Heart left ventricle (tissue), 16 donors: ENCODE results near the gene NDUFS4. TPM values are rescaled to one million over a fixed set of nuclear protein-coding genes. Genes with fewer than 3 reads are reported as not detected.

Source experiments
- ATAC-seq, 4 donors: fragments of 200-7000 bp; cut with Tn5 transposase; one replicate each; pipeline ENCODE4 v1.9.1; 2020 to 2022; ENCODE audit warnings: moderate library complexity in 4 of 4, mild to moderate bottlenecking in 3 of 4, moderate number of reproducible peaks in 1 of 4
- DNase-seq, 5 donors: peaks; one replicate each; pipeline ENCODE4 v3.0.0-alpha.2; 2020
- H3K27ac ChIP-seq, 12 donors: fragments of 200-600 bp; sonication (generic) in 4 of 12; one replicate each; pipeline versions ENCODE4 v1.5.0 to v1.8.0; 2016 to 2022; ENCODE audit warnings: mild to moderate bottlenecking in 2 of 12
- H3K27me3 ChIP-seq, 9 donors: fragments of 200-600 bp; sonication (generic) in 2 of 9; one replicate each; pipeline versions ENCODE4 v1.5.1 to v1.8.0; 2016 to 2022; ENCODE audit warnings: mild to moderate bottlenecking in 3 of 9
- H3K36me3 ChIP-seq, 9 donors: fragments of 200-600 bp; sonication (generic) in 2 of 9; one replicate each; pipeline versions ENCODE4 v1.5.0 to v1.8.0; 2018 to 2022; ENCODE audit warnings: mild to moderate bottlenecking in 2 of 9
- H3K4me1 ChIP-seq, 12 donors: fragments of 200-600 bp; sonication (generic) in 4 of 12; one replicate each; pipeline versions ENCODE4 v1.5.0 to v1.8.0; 2016 to 2022; ENCODE audit warnings: mild to moderate bottlenecking in 3 of 12
- H3K4me3 ChIP-seq, 12 donors: fragments of 200-600 bp; sonication (generic) in 4 of 12; one replicate each; pipeline versions ENCODE4 v1.5.0 to v1.8.0; 2017 to 2022; ENCODE audit warnings: mild to moderate bottlenecking in 9 of 12, moderate library complexity in 4 of 12
- H3K9me3 ChIP-seq, 12 donors: fragments of 200-600 bp; sonication (generic) in 4 of 12; one replicate each; pipeline versions ENCODE4 v1.5.0 to v1.8.0; 2016 to 2022; ENCODE audit warnings: mild to moderate bottlenecking in 1 of 12
- POLR2A ChIP-seq, 2 donors: fragments of 450-650 bp; IDR thresholded peaks; one replicate each; pipeline ENCODE4 v1.6.1; 2017; ENCODE audit warnings: antibody characterized with exemption in 2 of 2, mild to moderate bottlenecking in 2 of 2, moderate library complexity in 2 of 2
- WGBS, 4 donors: extraction: QIAGEN DNeasy Blood & Tissue Kit in 2 of 4; methylation state at CpG; one replicate each; pipeline versions ENCODE4 v1.1.5 to v1.1.7; 2013 to 2018; 5-methylcytosine and 5-hydroxymethylcytosine counted together
- intact Hi-C, 10 donors: fragments of 100-400 bp; cut with DNase I; formaldehyde crosslinking; loops; one replicate each; pipeline versions ENCODE4 v1.11.1 to v1.14.2; 2022
- polyA plus RNA-seq, 2 donors: library from polyadenylated mRNA; stranded (reverse); fragments of 200-250 nt; gene quantifications; one replicate each; pipeline ENCODE4 v1.2.3, GENCODE V29; 2013
- total RNA-seq, 9 donors: library from RNA; depleted of rRNA in 2 of 9; stranded (reverse); fragments of >200 nt in 2 of 9; fragmentation: NEBNext Ultra II Directional in 3 of 9; extraction: Animal tissue kit (Norgen Biotek cat#: 25700) in 3 of 9; gene quantifications; one replicate each; pipeline versions ENCODE4 v1.1.0 to v1.2.4, GENCODE V29; 2016 to 2023
- TF ChIP-seq, protein P1 (sequence below), 12 donors: fragments of 200-600 bp; sonication (generic) in 4 of 12; IDR thresholded peaks; one replicate each; pipeline versions ENCODE4 v1.5.0 to v1.8.0; 2018 to 2022; ENCODE audit warnings: antibody characterized with exemption in 12 of 12, mild to moderate bottlenecking in 5 of 12
- donor health status: ischemic (EF 13 %, LVEDD 7.1; RV severe dilation, severe dysfunction).
- donor health status: healthy with polysubstance abuse.
- donor health status: DM: no; HTN: yes; CAD: no.
- donor health status: DM: no; HTN: no; CAD: no.
- donor health status: ischemic (EF 25% LVEDD 6.9; RV normal size, moderate dysfunction).
- donor health status: ischemic (EF 25% LVEDD 5.7; RV mildly dilated, moderate dysfunction).
- donor health status: healthy.
- donor health status: DM: yes; HTN: yes; CAD: no.
- donor health status: ischemic (EF 35%, LVEDD 5.7; RV mildly dilated, moderate dysfunction).
- donor health status: nonischemic (EF 11% LVEDD 7.7; RV severe dilation, severe dysfunction).
- donor health status: DM: yes; HTN: yes; CAD: no.
- donor health status: PGD.
- donor health status: ischemic (EF 29% LVEDD 5.4; RV normal size, mild dysfunction).
- donor health status: nonischemic (EF 23%, LVEDD 6.1; RV moderate dilation, normal function).

NDUFS4 gene
- total and polyA plus RNA-seq, 11 donors, result 109 to 259 (median 185) TPM

DNA sequence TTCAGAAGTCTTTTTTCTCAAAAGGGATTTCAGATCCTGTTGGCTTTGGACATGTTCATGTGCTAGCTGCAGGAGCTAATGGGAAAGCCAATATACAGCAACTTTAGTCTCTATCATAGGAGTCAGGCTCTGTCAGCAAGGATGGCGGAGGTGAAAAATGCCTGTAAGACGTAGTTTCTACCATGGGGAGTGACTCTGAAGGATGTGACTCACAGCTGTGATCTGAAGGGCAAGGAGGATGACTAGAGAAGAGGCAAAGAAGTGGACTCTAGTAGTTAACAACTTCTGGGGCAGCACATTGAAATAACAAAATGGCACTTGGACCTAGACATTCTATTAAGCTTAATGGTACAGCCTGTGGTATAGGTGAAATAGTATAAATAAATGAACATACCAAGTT lies 3.1 kb upstream of the NDUFS4 start:
- TF ChIP-seq POLR2A (IDR thresholded peaks at IDR 0.05), result no peak
- Histone ChIP-seq H3K27ac (no peak overlapping the region), H3K27me3 (peaks cover 0 to 4% (median 0%) of the 10 kb centered on the region in 9 donors), H3K4me3 (no peak overlapping the region), H3K9me3 (peaks cover 0 to 5% (median 0%) of the 10 kb centered on the region in 12 donors), H3K4me1 (peaks cover 0 to 18% (median 13%) of the 10 kb centered on the region in 12 donors), H3K36me3 (no peaks in the 10 kb centered on the region)
- WGBS, 4 donors, result 76 to 94% (median 92%) methylated on average over 2 of the region's 2 CpGs
- intact Hi-C loops, result no loop called here
- ATAC-seq (no peak), DNase-seq (no peak)

DNA sequence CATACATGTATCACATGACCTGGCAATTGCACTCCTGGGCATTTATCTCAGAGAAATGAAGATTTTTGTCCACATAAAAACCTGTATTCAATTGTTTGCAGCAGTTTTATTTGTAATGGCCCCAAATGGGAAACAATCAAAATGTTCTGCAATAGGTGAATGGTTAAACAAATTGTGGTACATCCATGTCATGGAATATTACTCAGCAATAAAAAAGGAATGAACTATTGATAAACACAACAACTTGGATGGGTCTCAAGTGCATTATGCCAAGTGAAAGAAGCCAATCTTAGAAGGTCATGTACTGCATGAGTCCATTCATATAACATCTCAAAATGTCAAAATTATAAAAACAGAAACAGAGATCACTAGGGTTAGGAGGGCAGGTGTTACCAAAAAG lies 1.5 kb upstream of the NDUFS4 start:
- Histone ChIP-seq H3K4me3 (no peak overlapping the region), H3K9me3 (peaks cover 0 to 5% (median 0%) of the 10 kb centered on the region in 12 donors), H3K36me3 (no peaks in the 10 kb centered on the region), H3K4me1 (peaks cover 0 to 28% (median 21%) of the 10 kb centered on the region in 12 donors), H3K27ac (no peak overlapping the region), H3K27me3 (peaks cover 0 to 4% (median 0%) of the 10 kb centered on the region in 9 donors)
- TF ChIP-seq, protein P1, sequence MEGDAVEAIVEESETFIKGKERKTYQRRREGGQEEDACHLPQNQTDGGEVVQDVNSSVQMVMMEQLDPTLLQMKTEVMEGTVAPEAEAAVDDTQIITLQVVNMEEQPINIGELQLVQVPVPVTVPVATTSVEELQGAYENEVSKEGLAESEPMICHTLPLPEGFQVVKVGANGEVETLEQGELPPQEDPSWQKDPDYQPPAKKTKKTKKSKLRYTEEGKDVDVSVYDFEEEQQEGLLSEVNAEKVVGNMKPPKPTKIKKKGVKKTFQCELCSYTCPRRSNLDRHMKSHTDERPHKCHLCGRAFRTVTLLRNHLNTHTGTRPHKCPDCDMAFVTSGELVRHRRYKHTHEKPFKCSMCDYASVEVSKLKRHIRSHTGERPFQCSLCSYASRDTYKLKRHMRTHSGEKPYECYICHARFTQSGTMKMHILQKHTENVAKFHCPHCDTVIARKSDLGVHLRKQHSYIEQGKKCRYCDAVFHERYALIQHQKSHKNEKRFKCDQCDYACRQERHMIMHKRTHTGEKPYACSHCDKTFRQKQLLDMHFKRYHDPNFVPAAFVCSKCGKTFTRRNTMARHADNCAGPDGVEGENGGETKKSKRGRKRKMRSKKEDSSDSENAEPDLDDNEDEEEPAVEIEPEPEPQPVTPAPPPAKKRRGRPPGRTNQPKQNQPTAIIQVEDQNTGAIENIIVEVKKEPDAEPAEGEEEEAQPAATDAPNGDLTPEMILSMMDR (IDR thresholded peaks at IDR 0.05), result no peak
- no peak for TF ChIP-seq POLR2A (IDR thresholded peaks at IDR 0.05)
- no peak for ATAC-seq
- intact Hi-C loops, result no loop called here
- DNase-seq, result no peak

DNA sequence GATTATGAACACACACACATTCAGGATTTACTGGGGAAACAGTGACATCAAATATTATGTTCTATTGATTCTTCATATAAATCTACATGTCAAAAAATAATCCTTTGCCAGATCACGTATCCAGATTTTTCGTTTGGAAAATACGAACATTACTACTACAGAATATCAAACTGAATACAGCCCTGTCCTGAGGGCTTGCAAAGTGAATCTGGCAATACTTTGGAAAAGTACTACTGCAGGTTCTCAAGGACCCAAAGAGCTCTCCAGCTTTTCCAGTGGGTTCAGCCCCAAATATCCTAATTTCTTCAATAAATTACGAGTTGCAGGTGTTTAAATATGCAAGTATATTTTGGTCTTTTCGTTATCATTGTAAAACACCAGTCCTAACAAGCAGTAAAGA lies 411 bp upstream of the NDUFS4 start:
- H3K27me3 ChIP-seq, result peaks cover 0 to 4% (median 0%) of the 10 kb centered on the region in 9 donors
- peaks cover 0 to 38% (median 25%) of the 10 kb centered on the region in 12 donors for H3K4me1 ChIP-seq
- intact Hi-C loops, result loop anchor here in 3 of 10 donors (5.0 to 10.0 kb wide), 3 partner anchors 73 to 115 kb away; partner anchors contain the start of gene FST (in 1 of the 3)
- 24 to 27% (median 25%) methylated on average over 5 of the region's 5 CpGs for WGBS, 4 donors
- DNase-seq, result no peak
- peaks cover 0 to 5% (median 0%) of the 10 kb centered on the region in 12 donors for H3K9me3 ChIP-seq
- no peaks in the 10 kb centered on the region for H3K36me3 ChIP-seq
- H3K4me3 ChIP-seq, result peak overlapping the region; percentile 66 to 92 (median 74)
- peak in 3 of 4 donors; percentile 46 to 52 (median 47) for ATAC-seq
- TF ChIP-seq, protein P1 (IDR thresholded peaks at IDR 0.05), result no peak
- TF ChIP-seq POLR2A (IDR thresholded peaks at IDR 0.05), result no peak
- H3K27ac ChIP-seq, result peak overlapping the region; percentile 73 to 97 (median 92)

DNA sequence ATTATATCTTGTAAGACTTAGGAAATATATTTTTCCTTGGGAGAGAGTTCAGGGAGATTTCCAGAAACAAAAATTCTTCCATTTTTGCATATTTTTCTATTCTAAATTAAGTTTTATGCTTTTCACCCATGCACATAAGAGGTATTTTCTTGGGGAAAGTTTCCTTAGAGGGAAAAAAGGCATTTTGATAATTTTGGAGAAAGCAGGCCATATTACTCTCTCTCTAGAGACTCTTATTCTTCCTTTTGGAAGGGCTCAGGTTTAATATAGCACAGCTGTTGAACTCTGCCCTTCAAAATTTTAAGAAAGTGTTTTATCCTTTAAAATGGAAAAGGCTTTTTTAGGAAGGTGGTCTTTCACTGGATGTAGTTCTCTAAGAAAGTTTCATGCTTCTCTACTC lies 8.0 kb downstream of the NDUFS4 start:
- intact Hi-C loops, result loop anchor here in 2 of 10 donors (10.0 kb wide), 1 partner anchor 106 kb away; no protein-coding TSS in a partner anchor
- TF ChIP-seq, protein P1 (IDR thresholded peaks at IDR 0.05), result no peak
- Histone ChIP-seq H3K4me3 (no peak overlapping the region), H3K4me1 (peaks cover 0 to 51% (median 26%) of the 10 kb centered on the region in 12 donors), H3K36me3 (no peaks in the 10 kb centered on the region), H3K27me3 (no peaks in the 10 kb centered on the region), H3K27ac (no peak overlapping the region), H3K9me3 (peaks cover 0 to 10% (median 0%) of the 10 kb centered on the region in 12 donors)
- ATAC-seq (no peak), DNase-seq (no peak)

DNA sequence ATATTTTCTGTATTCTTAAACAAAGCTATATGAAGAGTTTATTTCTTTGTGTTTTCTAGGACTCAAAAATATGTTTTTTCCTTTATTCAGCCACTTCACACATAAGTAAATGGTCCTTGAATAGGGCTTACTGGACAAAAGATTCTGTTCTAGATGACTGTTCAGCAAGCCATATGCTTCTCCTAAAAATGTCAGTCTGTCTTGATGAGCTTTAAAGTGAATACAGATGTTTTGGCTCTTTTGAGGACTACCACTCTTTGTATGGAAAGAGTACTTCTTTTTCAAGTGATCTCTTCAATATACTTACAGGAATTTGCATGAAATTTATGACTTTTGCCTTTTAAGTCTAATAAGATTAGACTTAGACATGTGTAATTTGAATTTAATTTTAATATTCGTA lies 8.4 kb downstream of the NDUFS4 start:
- DNase-seq, result no peak
- TF ChIP-seq POLR2A (IDR thresholded peaks at IDR 0.05), result no peak
- TF ChIP-seq, protein P1 (IDR thresholded peaks at IDR 0.05), result no peak
- Histone ChIP-seq H3K9me3 (peaks cover 0 to 10% (median 0%) of the 10 kb centered on the region in 12 donors), H3K4me1 (peaks cover 0 to 46% (median 25%) of the 10 kb centered on the region in 12 donors), H3K27me3 (no peaks in the 10 kb centered on the region), H3K27ac (no peak overlapping the region), H3K36me3 (no peaks in the 10 kb centered on the region), H3K4me3 (no peak overlapping the region)
- intact Hi-C loops, result loop anchor here in 2 of 10 donors (10.0 kb wide), 1 partner anchor 106 kb away; no protein-coding TSS in a partner anchor
- 74 to 87% (median 78%) methylated on average over 1 of the region's 1 CpG for WGBS, 4 donors
- no peak for ATAC-seq
